NB4 (cell line): ENCODE measurements around the gene MYH15.

Source experiments
- MYC ChIP-seq: IDR thresholded peaks from 2 replicates; pipeline ENCODE4 v1.6.1; 2011; ENCODE audit warnings: low read depth, low read length
- POLR2A ChIP-seq: IDR thresholded peaks from 2 replicates; pipeline ENCODE4 v1.6.1; 2011; ENCODE audit warnings: mild to moderate bottlenecking; ENCODE audit not compliant: insufficient read length; ENCODE audit errors: extremely low read depth
- TF ChIP-seq, protein P1 (sequence below): IDR thresholded peaks from one replicate; pipeline ENCODE4 v1.5.1; 2012; ENCODE audit warnings: low read depth, low read length
- TF ChIP-seq, protein P2 (sequence below): IDR thresholded peaks from 2 replicates; pipeline ENCODE4 v1.6.1; 2011; ENCODE audit warnings: low read depth, low read length

- TF ChIP-seq, protein P1, sequence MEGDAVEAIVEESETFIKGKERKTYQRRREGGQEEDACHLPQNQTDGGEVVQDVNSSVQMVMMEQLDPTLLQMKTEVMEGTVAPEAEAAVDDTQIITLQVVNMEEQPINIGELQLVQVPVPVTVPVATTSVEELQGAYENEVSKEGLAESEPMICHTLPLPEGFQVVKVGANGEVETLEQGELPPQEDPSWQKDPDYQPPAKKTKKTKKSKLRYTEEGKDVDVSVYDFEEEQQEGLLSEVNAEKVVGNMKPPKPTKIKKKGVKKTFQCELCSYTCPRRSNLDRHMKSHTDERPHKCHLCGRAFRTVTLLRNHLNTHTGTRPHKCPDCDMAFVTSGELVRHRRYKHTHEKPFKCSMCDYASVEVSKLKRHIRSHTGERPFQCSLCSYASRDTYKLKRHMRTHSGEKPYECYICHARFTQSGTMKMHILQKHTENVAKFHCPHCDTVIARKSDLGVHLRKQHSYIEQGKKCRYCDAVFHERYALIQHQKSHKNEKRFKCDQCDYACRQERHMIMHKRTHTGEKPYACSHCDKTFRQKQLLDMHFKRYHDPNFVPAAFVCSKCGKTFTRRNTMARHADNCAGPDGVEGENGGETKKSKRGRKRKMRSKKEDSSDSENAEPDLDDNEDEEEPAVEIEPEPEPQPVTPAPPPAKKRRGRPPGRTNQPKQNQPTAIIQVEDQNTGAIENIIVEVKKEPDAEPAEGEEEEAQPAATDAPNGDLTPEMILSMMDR, result no peak
- TF ChIP-seq, protein P2, sequence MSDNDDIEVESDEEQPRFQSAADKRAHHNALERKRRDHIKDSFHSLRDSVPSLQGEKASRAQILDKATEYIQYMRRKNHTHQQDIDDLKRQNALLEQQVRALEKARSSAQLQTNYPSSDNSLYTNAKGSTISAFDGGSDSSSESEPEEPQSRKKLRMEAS, result no peak
- TF ChIP-seq POLR2A, result no peak
- no peak for TF ChIP-seq MYC
These were observed 167.4 kb downstream of the MYH15 start for GRCh38 chr3:108342837-108343486.
